A673 (cell line): ENCODE results near the gene HNRNPD. TPM values are rescaled to one million over a fixed set of nuclear protein-coding genes. Genes with fewer than 3 reads are reported as not detected.

Source experiments
- BruUV-seq: library from RNA; stranded (reverse); fragments of 400-500 nt; replicated peaks from 2 replicates; lab custom pipeline; 2021; lab: Mats Ljungman, UMichigan
- CTCF ChIA-PET: fragments of 300-600 bp; sonication (Branson Sonifier 250); formaldehyde crosslinking; loops from one replicate; lab custom pipeline; 2022; ENCODE audit warnings: antibody characterized with exemption; lab: Charles Lee
- POLR2A ChIA-PET: fragments of 300-600 bp; sonication (Branson Sonifier 250); formaldehyde crosslinking; loops from one replicate; lab custom pipeline; 2022; ENCODE audit warnings: antibody characterized with exemption; ENCODE audit not compliant: low non-redundant PET; lab: Charles Lee
- DNase-seq: peaks from one replicate; pipeline ENCODE4 v3.0.0-alpha.2; 2015; ENCODE audit warnings: low spot score
- H3K27ac ChIP-seq: fragments of 200-600 bp; sonication (generic); 2 replicates; pipeline ENCODE4 v1.5.1; 2016; ENCODE audit warnings: mixed run types, low read depth, mild to moderate bottlenecking, mixed read lengths, antibody characterized with exemption, low read length; ENCODE audit not compliant: poor library complexity, severe bottlenecking
- H3K27me3 ChIP-seq: fragments of 200-600 bp; sonication (generic); replicated peaks from 2 replicates; pipeline ENCODE4 v1.6.1; 2017; ENCODE audit warnings: mixed run types, low read depth, mild to moderate bottlenecking, mixed read lengths, antibody characterized with exemption, low read length; ENCODE audit not compliant: insufficient read depth, poor library complexity
- H3K36me3 ChIP-seq: fragments of 200-600 bp; sonication (generic); 2 replicates; pipeline ENCODE4 v1.6.1; 2016; ENCODE audit warnings: mixed run types, mild to moderate bottlenecking, mixed read lengths, antibody characterized with exemption, low read length; ENCODE audit not compliant: insufficient read depth, poor library complexity, severe bottlenecking
- H3K4me1 ChIP-seq: fragments of 200-600 bp; sonication (generic); 2 replicates; pipeline ENCODE4 v1.6.1; 2017; ENCODE audit warnings: mixed run types, mild to moderate bottlenecking, mixed read lengths, antibody characterized with exemption, low read length; ENCODE audit not compliant: insufficient read depth, poor library complexity, severe bottlenecking
- H3K4me3 ChIP-seq: fragments of 200-600 bp; sonication (generic); 2 replicates; pipeline ENCODE4 v1.5.1; 2016; ENCODE audit warnings: low read depth, mixed run types, mild to moderate bottlenecking, mixed read lengths, low read length; ENCODE audit not compliant: poor library complexity, severe bottlenecking
- H3K9me3 ChIP-seq: fragments of 200-600 bp; sonication (generic); 2 replicates; pipeline ENCODE4 v1.6.1; 2016; ENCODE audit warnings: mixed run types, low read depth, mild to moderate bottlenecking, mixed read lengths, antibody characterized with exemption, low read length; ENCODE audit not compliant: poor library complexity, severe bottlenecking
- EZH2 ChIP-seq: fragments of 200-600 bp; sonication (generic); IDR thresholded peaks from 2 replicates; pipeline ENCODE4 v1.6.1; 2017; ENCODE audit warnings: borderline replicate concordance, low read depth, mild to moderate bottlenecking, mixed read lengths, antibody characterized with exemption, low read length; ENCODE audit not compliant: poor library complexity, severe bottlenecking
- intact Hi-C: fragments of 100-400 bp; cut with micrococcal nuclease; formaldehyde crosslinking; loops from one replicate; pipeline ENCODE4 v1.10.0; 2022; ENCODE audit not compliant: unreplicated experiment
- total RNA-seq: library from RNA; stranded (reverse); gene quantifications from 2 replicates; pipeline ENCODE4 v1.2.3, GENCODE V29; 2021
- TF ChIP-seq, protein P1 (sequence below): fragments of 300-800, 200-600 bp; sonication (generic); conservative IDR thresholded peaks from 2 replicates; pipeline ENCODE4 v1.5.1; 2017; ENCODE audit warnings: low read depth, mild to moderate bottlenecking, antibody characterized with exemption, low read length, moderate library complexity, mixed read lengths

HNRNPD gene
- total RNA-seq, 1 experiment from 2014 or later, result 316 TPM

DNA sequence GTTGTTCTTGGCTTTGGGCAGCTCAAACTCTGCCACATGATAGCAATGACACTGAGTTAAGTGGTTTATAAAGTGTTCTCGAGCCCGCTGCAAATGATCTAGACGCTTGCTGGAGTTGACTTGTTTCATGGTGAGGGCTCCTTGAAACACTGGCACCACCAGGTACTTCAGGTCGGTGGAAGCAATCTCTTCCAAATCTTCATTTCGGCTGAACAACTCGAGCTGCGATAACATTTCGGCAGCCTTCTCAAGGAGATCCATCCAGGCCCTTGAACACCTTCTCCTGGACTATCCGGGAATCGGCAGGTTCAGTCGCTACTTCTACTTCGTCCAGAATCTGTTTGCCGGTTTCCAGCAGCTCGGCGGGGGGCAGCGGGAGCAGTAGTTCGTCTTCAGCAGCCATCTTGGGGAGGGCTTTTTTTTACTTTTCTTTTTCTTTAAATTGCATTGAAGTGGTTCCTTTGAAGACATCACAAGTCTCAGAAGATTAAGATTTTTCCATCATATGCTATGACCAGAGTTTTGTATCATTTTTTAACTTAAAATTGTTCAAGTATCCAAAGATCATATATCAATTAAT, 28.5 kb upstream of the HNRNPD start:
- Histone ChIP-seq H3K36me3 (no peaks in the 10 kb centered on the region), H3K4me1 (no peaks in the 10 kb centered on the region), H3K4me3 (no peak overlapping the region), H3K9me3 (no peaks in the 10 kb centered on the region), H3K27me3 (no peaks in the 10 kb centered on the region), H3K27ac (no peak overlapping the region)
- ChIA-PET POLR2A (no interaction called here), CTCF (no interaction called here)
- DNase-seq, result no peak
- intact Hi-C loops, result no loop called here
- TF ChIP-seq, protein P1, sequence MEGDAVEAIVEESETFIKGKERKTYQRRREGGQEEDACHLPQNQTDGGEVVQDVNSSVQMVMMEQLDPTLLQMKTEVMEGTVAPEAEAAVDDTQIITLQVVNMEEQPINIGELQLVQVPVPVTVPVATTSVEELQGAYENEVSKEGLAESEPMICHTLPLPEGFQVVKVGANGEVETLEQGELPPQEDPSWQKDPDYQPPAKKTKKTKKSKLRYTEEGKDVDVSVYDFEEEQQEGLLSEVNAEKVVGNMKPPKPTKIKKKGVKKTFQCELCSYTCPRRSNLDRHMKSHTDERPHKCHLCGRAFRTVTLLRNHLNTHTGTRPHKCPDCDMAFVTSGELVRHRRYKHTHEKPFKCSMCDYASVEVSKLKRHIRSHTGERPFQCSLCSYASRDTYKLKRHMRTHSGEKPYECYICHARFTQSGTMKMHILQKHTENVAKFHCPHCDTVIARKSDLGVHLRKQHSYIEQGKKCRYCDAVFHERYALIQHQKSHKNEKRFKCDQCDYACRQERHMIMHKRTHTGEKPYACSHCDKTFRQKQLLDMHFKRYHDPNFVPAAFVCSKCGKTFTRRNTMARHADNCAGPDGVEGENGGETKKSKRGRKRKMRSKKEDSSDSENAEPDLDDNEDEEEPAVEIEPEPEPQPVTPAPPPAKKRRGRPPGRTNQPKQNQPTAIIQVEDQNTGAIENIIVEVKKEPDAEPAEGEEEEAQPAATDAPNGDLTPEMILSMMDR, result no peak
- no peak for TF ChIP-seq EZH2
- no TSS peak for BruUV-seq

DNA sequence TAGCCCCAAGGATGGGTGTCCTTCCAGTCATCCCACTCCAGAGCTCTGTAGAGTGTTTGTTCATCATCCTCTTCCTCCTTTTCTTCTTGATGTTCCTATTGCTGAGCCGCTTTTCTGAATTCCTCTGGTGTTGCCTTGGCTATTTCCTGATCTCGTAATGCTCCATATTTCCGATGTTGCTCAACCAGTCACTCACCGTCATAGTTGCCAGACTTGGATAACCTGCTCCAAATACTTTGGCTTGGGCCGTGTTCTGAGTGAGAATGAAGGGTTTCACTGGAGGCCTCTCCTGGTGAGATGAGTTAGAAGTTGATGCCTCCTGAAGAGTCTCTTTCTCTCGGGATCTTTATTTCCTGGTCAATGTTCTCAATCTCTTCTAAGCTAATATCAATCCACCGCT, 27.8 kb upstream of the HNRNPD start:
- BruUV-seq, result no TSS peak
- H3K27ac ChIP-seq, result no peak overlapping the region
- intact Hi-C loops, result no loop called here
- H3K4me3 ChIP-seq, result no peak overlapping the region
- no peaks in the 10 kb centered on the region for H3K36me3 ChIP-seq
- H3K27me3 ChIP-seq, result no peaks in the 10 kb centered on the region
- ChIA-PET CTCF (no interaction called here), POLR2A (no interaction called here)
- TF ChIP-seq EZH2, result no peak
- TF ChIP-seq, protein P1, result no peak
- no peak for DNase-seq
- H3K9me3 ChIP-seq, result no peaks in the 10 kb centered on the region
- H3K4me1 ChIP-seq, result no peaks in the 10 kb centered on the region

DNA sequence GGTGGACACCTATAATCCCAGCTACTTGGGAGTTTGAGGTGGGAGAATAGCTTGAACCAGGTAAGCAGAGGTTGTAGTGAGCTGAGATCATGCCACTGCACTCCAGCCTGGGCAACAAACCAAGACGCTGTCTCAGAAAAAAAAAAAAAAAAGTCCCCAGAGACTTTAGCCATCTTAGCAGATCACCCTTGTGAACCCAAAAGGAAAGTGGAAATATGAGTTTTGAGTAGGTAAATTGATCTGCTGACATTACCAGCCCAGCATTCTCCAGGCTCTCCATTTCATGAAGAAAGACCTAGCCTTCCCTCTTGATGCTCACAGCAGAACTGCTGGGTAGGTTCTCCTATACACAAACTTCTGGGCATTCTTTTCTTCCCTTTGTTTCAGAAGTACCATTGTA, 24.5 kb upstream of the HNRNPD start:
- H3K4me1 ChIP-seq, result no peaks in the 10 kb centered on the region
- H3K27ac ChIP-seq, result no peak overlapping the region
- no TSS peak for BruUV-seq
- H3K4me3 ChIP-seq, result no peak overlapping the region
- no peaks in the 10 kb centered on the region for H3K27me3 ChIP-seq
- H3K36me3 ChIP-seq, result no peaks in the 10 kb centered on the region
- no peak for TF ChIP-seq EZH2
- TF ChIP-seq, protein P1, result no peak
- POLR2A ChIA-PET, result no interaction called here
- no peaks in the 10 kb centered on the region for H3K9me3 ChIP-seq
- DNase-seq, result no peak
- intact Hi-C loops, result no loop called here
- CTCF ChIA-PET, result interaction anchor here (0.6 to 0.7 kb wide), 2 partner anchors 12 to 31 kb away, joined by 3 to 8 read pairs; no protein-coding TSS in a partner anchor
